Measurements from ENCODE around the gene TMEM60. TPM values are rescaled to one million over a fixed set of nuclear protein-coding genes. Genes with fewer than 3 reads are reported as not detected.
A peak's percentile ranks its signal among the peaks of the same experiment; 100 is the strongest.

TMEM60 gene
- total and polyA plus RNA-seq, 10 of the 15 experiments (the other 5 are each of a cell fraction or from before 2014, with no cell fraction given), result 13.2 to 94.2 (median 30.2) TPM

DNA sequence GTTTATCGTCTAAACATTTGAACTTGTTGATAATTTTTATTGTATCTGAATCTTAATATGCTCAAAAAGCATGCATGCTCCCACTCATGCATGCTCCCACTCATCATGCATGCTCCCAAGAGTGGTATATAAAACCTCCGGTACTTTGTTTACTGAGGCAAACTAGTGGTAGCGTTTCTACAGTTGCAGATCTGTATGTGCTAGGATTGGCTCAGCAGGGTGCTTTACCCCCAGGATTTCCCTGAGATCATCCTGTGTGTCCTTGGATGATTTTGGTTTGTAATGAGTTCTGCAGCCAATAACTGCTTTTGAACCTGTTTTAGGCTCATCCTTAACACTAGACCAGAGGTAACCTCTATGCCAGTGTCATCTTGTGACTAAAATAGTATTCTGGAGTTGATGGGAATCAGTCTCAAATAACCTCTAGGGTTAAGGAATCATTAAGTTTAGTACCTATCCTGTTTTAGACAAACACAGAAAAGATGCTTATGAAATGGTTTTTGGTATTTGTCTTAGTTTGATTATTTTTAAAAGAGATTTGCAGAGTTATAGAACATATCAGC lies 40.8 kb upstream of the TMEM60 start:
- no peaks in the 10 kb centered on the region for H3K27me3 ChIP-seq (replicated peaks in 1 of 2; ENCODE audit: control insufficient read depth in 2 of 2, insufficient read depth in 2 of 2, low read length in 1 of 2)
- H3K4me2 ChIP-seq (ENCODE audit: control insufficient read depth, insufficient read depth), result no peak overlapping the region
- CTCF ChIA-PET, result interaction anchor here (1.6 kb wide), 1 partner anchor 186 kb away, joined by 4 read pairs; no protein-coding TSS in a partner anchor
- no peak overlapping the region for H2AFZ ChIP-seq (ENCODE audit: control insufficient read depth, low read depth, low read length)
- FAIRE-seq (peak; percentile 31), ATAC-seq (peak; percentile 27; the same call in 2 of the 3 replicates), DNase-seq (ENCODE audit: low read depth, low spot score) (no peak)
- intact Hi-C loops (cut with micrococcal nuclease; ENCODE audit: unreplicated experiment) (no loop called here), in situ Hi-C loops (cut with MboI) (no loop called here)
- no peaks in the 10 kb centered on the region for H3K4me1 ChIP-seq (ENCODE audit: control insufficient read depth, insufficient read depth, low read length)
- no TSS peak for BruUV-seq (replicated peaks)
- no peaks in the 10 kb centered on the region for H3K36me3 ChIP-seq (ENCODE audit: control insufficient read depth in 2 of 2, insufficient read depth in 2 of 2, low read length in 1 of 2)
- RAD21 ChIA-PET (ENCODE audit: unreplicated experiment), result no interaction called here
- WGBS (ENCODE audit: insufficient coverage, insufficient replicate concordance, low lambda C conversion rate, missing lambda C conversion rate), result 49% methylated on average over 3 of the region's 3 CpGs
- SMC1A ChIA-PET (ENCODE audit: uncharacterized antibody, unreplicated experiment), result no interaction called here
- no peak overlapping the region for H3K4me3 ChIP-seq
- POLR2A ChIA-PET, result no interaction called here
- no peaks in the 10 kb centered on the region for H4K20me1 ChIP-seq (ENCODE audit: control insufficient read depth, insufficient read depth)
- H3K9ac ChIP-seq (ENCODE audit: control insufficient read depth, insufficient read depth, low read length), result no peak overlapping the region
- TF ChIP-seq, protein P1, sequence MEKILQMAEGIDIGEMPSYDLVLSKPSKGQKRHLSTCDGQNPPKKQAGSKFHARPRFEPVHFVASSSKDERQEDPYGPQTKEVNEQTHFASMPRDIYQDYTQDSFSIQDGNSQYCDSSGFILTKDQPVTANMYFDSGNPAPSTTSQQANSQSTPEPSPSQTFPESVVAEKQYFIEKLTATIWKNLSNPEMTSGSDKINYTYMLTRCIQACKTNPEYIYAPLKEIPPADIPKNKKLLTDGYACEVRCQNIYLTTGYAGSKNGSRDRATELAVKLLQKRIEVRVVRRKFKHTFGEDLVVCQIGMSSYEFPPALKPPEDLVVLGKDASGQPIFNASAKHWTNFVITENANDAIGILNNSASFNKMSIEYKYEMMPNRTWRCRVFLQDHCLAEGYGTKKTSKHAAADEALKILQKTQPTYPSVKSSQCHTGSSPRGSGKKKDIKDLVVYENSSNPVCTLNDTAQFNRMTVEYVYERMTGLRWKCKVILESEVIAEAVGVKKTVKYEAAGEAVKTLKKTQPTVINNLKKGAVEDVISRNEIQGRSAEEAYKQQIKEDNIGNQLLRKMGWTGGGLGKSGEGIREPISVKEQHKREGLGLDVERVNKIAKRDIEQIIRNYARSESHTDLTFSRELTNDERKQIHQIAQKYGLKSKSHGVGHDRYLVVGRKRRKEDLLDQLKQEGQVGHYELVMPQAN (conservative IDR thresholded peaks at IDR 0.05), result no peak
- H3K27ac ChIP-seq (ENCODE audit: control insufficient read depth, insufficient read depth), result no peak overlapping the region
- H3K9me3 ChIP-seq (replicated peaks; ENCODE audit: control insufficient read depth, insufficient read depth, low read length), result peaks cover 2% of the 10 kb centered on the region; the same call in 1 of the 3 replicates
- peaks cover 3% of the 10 kb centered on the region for H3K79me2 ChIP-seq (ENCODE audit: control insufficient read depth, insufficient read depth, low read length)

DNA sequence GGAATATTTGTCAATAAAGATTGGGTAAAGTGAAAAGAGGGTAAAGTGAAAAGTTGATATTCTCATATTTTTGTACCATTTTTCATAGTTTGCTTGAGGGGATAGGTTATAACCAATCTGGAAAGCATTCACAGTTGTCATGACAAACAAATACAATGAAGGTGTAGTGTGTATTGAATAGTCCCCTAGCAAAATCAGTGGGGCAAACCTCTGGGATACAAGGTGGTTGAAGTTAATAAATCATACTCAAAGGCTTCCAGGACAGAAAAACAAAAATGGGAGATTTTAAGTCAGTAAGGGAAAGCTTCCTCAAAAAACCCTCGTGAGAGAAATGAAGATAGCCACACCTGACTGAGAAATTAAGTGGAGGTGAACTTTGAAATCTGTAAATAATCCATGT lies 39.7 kb upstream of the TMEM60 start:
- ATAC-seq (peak; percentile 48; the same call in 2 of the 3 replicates), DNase-seq (ENCODE audit: low read depth, low spot score) (no peak), FAIRE-seq (no peak)
- no peaks in the 10 kb centered on the region for H3K27me3 ChIP-seq (replicated peaks in 1 of 2; ENCODE audit: control insufficient read depth in 2 of 2, insufficient read depth in 2 of 2, low read length in 1 of 2)
- H3K79me2 ChIP-seq (ENCODE audit: control insufficient read depth, insufficient read depth, low read length), result peaks cover 4% of the 10 kb centered on the region
- no TSS peak for BruUV-seq (replicated peaks)
- CTCF ChIA-PET, result interaction anchor here (1.0 to 1.6 kb wide), 2 partner anchors 17 to 185 kb away, joined by 3 to 4 read pairs; no protein-coding TSS in a partner anchor
- SMC1A ChIA-PET (ENCODE audit: uncharacterized antibody, unreplicated experiment), result interaction anchor here (1.1 to 2.4 kb wide), 6 partner anchors 9 to 39 kb away, joined by 4 to 8 read pairs (median 5); partner anchors contain the start of genes PHTF2 and TMEM60
- no peak overlapping the region for H2AFZ ChIP-seq (ENCODE audit: control insufficient read depth, low read depth, low read length)
- intact Hi-C loops (cut with micrococcal nuclease; ENCODE audit: unreplicated experiment) (no loop called here), in situ Hi-C loops (cut with MboI) (no loop called here)
- H3K4me3 ChIP-seq, result no peak overlapping the region
- H3K27ac ChIP-seq (ENCODE audit: control insufficient read depth, insufficient read depth), result no peak overlapping the region
- RAD21 ChIA-PET (ENCODE audit: unreplicated experiment), result no interaction called here
- WGBS (ENCODE audit: insufficient coverage, insufficient replicate concordance, low lambda C conversion rate, missing lambda C conversion rate), result 0% methylated on average over 1 of the region's 1 CpG
- no peak overlapping the region for H3K4me2 ChIP-seq (ENCODE audit: control insufficient read depth, insufficient read depth)
- POLR2A ChIA-PET, result no interaction called here
- peaks cover 2% of the 10 kb centered on the region; the same call in 1 of the 3 replicates for H3K9me3 ChIP-seq (replicated peaks; ENCODE audit: control insufficient read depth, insufficient read depth, low read length)
- peaks cover 0 to 2% of the 10 kb centered on the region in 2 experiments; a peak in 1 of 4 replicates for H3K36me3 ChIP-seq (ENCODE audit: control insufficient read depth in 2 of 2, insufficient read depth in 2 of 2, low read length in 1 of 2)
- H3K9ac ChIP-seq (ENCODE audit: control insufficient read depth, insufficient read depth, low read length), result no peak overlapping the region
- H4K20me1 ChIP-seq (ENCODE audit: control insufficient read depth, insufficient read depth), result no peaks in the 10 kb centered on the region
- no peaks in the 10 kb centered on the region for H3K4me1 ChIP-seq (ENCODE audit: control insufficient read depth, insufficient read depth, low read length)
- no peak for TF ChIP-seq LARP7 (IDR thresholded peaks at IDR 0.05)
- TF ChIP-seq, protein P2, sequence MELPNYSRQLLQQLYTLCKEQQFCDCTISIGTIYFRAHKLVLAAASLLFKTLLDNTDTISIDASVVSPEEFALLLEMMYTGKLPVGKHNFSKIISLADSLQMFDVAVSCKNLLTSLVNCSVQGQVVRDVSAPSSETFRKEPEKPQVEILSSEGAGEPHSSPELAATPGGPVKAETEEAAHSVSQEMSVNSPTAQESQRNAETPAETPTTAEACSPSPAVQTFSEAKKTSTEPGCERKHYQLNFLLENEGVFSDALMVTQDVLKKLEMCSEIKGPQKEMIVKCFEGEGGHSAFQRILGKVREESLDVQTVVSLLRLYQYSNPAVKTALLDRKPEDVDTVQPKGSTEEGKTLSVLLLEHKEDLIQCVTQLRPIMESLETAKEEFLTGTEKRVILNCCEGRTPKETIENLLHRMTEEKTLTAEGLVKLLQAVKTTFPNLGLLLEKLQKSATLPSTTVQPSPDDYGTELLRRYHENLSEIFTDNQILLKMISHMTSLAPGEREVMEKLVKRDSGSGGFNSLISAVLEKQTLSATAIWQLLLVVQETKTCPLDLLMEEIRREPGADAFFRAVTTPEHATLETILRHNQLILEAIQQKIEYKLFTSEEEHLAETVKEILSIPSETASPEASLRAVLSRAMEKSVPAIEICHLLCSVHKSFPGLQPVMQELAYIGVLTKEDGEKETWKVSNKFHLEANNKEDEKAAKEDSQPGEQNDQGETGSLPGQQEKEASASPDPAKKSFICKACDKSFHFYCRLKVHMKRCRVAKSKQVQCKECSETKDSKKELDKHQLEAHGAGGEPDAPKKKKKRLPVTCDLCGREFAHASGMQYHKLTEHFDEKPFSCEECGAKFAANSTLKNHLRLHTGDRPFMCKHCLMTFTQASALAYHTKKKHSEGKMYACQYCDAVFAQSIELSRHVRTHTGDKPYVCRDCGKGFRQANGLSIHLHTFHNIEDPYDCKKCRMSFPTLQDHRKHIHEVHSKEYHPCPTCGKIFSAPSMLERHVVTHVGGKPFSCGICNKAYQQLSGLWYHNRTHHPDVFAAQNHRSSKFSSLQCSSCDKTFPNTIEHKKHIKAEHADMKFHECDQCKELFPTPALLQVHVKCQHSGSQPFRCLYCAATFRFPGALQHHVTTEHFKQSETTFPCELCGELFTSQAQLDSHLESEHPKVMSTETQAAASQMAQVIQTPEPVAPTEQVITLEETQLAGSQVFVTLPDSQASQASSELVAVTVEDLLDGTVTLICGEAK (IDR thresholded peaks at IDR 0.05; ENCODE audit: borderline replicate concordance), result no peak
- TF ChIP-seq ZNF622 (IDR thresholded peaks at IDR 0.05), result no peak
- no peak for TF ChIP-seq SUPT20H (IDR thresholded peaks at IDR 0.05; ENCODE audit: borderline replicate concordance, control insufficient read depth, low read depth, low read length)
- TF ChIP-seq SMAD5 (IDR thresholded peaks at IDR 0.05; ENCODE audit: low read depth), result no peak
- TF ChIP-seq FOS (IDR thresholded peaks at IDR 0.05; ENCODE audit: borderline replicate concordance, extremely low read depth, insufficient read length), result no peak
- TF ChIP-seq ZNF24 (IDR thresholded peaks at IDR 0.05), result no peak
